OCI-LY3 (cell line): ENCODE data around the gene GALNT1.

Experiments
- H2AFZ ChIP-seq: fragments of 200-600, 300-600 bp; shearing (Covaris generic); 2 replicates; pipeline ENCODE4 v1.6.0; 2014; ENCODE audit warnings: antibody characterized with exemption, low read depth, low read length
- H3K27ac ChIP-seq: fragments of 200-600, 300-600 bp; sonication (generic); 2 replicates; pipeline ENCODE4 v1.5.1; 2014; ENCODE audit warnings: mild to moderate bottlenecking, low read length, moderate library complexity, mixed read lengths
- H3K27me3 ChIP-seq: fragments of 200-600, 300-600 bp; sonication (generic); 2 replicates; pipeline ENCODE4 v1.6.1; 2014; ENCODE audit warnings: low read depth, low read length, mixed read lengths
- H3K36me3 ChIP-seq: fragments of 200-600, 300-600 bp; sonication (generic); replicated peaks from 2 replicates; pipeline ENCODE3; 2014; ENCODE audit warnings: low read depth, low read length, mixed read lengths
- H3K4me1 ChIP-seq: fragments of 300-600, 200-600 bp; sonication (generic); 2 replicates; pipeline ENCODE4 v1.6.1; 2014; ENCODE audit warnings: low read length, mixed read lengths
- H3K4me2 ChIP-seq: fragments of 200-600, 300-600 bp; sonication (generic); 2 replicates; pipeline ENCODE4 v1.6.1; 2014; ENCODE audit warnings: low read length, mixed read lengths
- H3K4me3 ChIP-seq: fragments of 300-600, 200-600 bp; sonication (generic); 2 replicates; pipeline ENCODE4 v1.5.1; 2014; ENCODE audit warnings: antibody characterized with exemption, mild to moderate bottlenecking, low read length, moderate library complexity
- H3K79me2 ChIP-seq: fragments of 300-600, 200-600 bp; shearing (Covaris generic); 2 replicates; pipeline ENCODE4 v1.6.1; 2014; ENCODE audit warnings: mild to moderate bottlenecking, low read length, mixed read lengths
- H3K9ac ChIP-seq: fragments of 300-600, 200-600 bp; shearing (Covaris generic); 2 replicates; pipeline ENCODE4 v1.6.0; 2014; ENCODE audit warnings: mild to moderate bottlenecking, low read length, moderate library complexity
- H3K9me3 ChIP-seq: fragments of 200-600, 300-600 bp; shearing (Covaris generic); 2 replicates; pipeline ENCODE4 v1.6.1; 2014; ENCODE audit warnings: low read length, mixed read lengths; ENCODE audit not compliant: insufficient read depth
- H4K20me1 ChIP-seq: fragments of 200-600, 300-600 bp; sonication (generic); 2 replicates; pipeline ENCODE4 v1.6.1; 2016; ENCODE audit warnings: low read length, mixed read lengths; ENCODE audit not compliant: insufficient read depth
- EZH2phosphoT487 ChIP-seq: fragments of 200-600 bp; shearing (Covaris generic); IDR thresholded peaks from 2 replicates; pipeline ENCODE4 v1.6.1; 2018; ENCODE audit warnings: antibody characterized with exemption, mixed run types, low read depth
- TF ChIP-seq, protein P1 (sequence below): fragments of 200-600, 300-600 bp; sonication (generic); IDR thresholded peaks from 2 replicates; pipeline ENCODE4 v1.5.1; 2014; ENCODE audit warnings: antibody characterized with exemption, low read length, low read depth

Gene GALNT1

GRCh38 chr18:35730691-35731370 lies 149.3 kb downstream of the GALNT1 start:
- H3K4me3 ChIP-seq: no peak overlapping the region
- TF ChIP-seq EZH2phosphoT487: no peak
- H3K4me1 ChIP-seq: no peaks in the 10 kb centered on the region
- no peaks in the 10 kb centered on the region for H3K79me2 ChIP-seq
- no peak overlapping the region for H2AFZ ChIP-seq
- H3K9me3 ChIP-seq: no peaks in the 10 kb centered on the region
- no peak overlapping the region for H3K9ac ChIP-seq
- no peaks in the 10 kb centered on the region for H3K27me3 ChIP-seq
- H3K4me2 ChIP-seq: no peak overlapping the region
- H3K27ac ChIP-seq: no peak overlapping the region
- no peaks in the 10 kb centered on the region for H3K36me3 ChIP-seq
- H4K20me1 ChIP-seq: no peaks in the 10 kb centered on the region

GRCh38 chr18:35731701-35732100 lies 150.2 kb downstream of the GALNT1 start:
- Histone ChIP-seq H2AFZ (no peak overlapping the region), H3K36me3 (no peaks in the 10 kb centered on the region), H3K79me2 (no peaks in the 10 kb centered on the region), H3K27me3 (no peaks in the 10 kb centered on the region), H3K9me3 (no peaks in the 10 kb centered on the region), H3K4me1 (no peaks in the 10 kb centered on the region), H3K4me3 (no peak overlapping the region), H4K20me1 (no peaks in the 10 kb centered on the region), H3K9ac (no peak overlapping the region), H3K4me2 (no peak overlapping the region), H3K27ac (no peak overlapping the region)
- TF ChIP-seq, protein P1, sequence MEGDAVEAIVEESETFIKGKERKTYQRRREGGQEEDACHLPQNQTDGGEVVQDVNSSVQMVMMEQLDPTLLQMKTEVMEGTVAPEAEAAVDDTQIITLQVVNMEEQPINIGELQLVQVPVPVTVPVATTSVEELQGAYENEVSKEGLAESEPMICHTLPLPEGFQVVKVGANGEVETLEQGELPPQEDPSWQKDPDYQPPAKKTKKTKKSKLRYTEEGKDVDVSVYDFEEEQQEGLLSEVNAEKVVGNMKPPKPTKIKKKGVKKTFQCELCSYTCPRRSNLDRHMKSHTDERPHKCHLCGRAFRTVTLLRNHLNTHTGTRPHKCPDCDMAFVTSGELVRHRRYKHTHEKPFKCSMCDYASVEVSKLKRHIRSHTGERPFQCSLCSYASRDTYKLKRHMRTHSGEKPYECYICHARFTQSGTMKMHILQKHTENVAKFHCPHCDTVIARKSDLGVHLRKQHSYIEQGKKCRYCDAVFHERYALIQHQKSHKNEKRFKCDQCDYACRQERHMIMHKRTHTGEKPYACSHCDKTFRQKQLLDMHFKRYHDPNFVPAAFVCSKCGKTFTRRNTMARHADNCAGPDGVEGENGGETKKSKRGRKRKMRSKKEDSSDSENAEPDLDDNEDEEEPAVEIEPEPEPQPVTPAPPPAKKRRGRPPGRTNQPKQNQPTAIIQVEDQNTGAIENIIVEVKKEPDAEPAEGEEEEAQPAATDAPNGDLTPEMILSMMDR: no peak
- no peak for TF ChIP-seq EZH2phosphoT487

DNA sequence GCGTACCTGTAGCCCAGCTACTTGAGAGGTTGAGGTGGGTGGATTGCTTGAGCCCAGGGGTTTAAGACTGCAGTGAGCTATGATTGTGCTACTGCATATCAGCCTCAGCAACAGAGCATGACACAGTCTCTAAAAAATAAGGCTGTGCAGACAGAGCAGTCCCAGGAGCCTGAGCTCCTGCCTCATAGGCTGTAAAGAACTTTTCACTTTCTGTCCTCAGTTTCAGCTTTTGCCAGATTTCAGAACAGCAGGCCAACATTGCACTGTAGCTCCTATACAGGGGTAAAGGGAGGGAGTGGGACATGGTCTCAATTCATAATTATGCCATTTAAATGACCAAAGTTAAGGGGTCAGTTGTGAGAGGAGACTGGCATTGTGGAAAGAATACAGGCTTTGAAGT lies 150.6 kb downstream of the GALNT1 start:
- no peaks in the 10 kb centered on the region for H3K36me3 ChIP-seq
- H3K79me2 ChIP-seq: no peaks in the 10 kb centered on the region
- no peak overlapping the region for H3K4me3 ChIP-seq
- H3K4me2 ChIP-seq: no peak overlapping the region
- H3K9me3 ChIP-seq: no peaks in the 10 kb centered on the region
- H3K27me3 ChIP-seq: no peaks in the 10 kb centered on the region
- H3K27ac ChIP-seq: no peak overlapping the region
- no peaks in the 10 kb centered on the region for H3K4me1 ChIP-seq
- no peak overlapping the region for H2AFZ ChIP-seq
- no peaks in the 10 kb centered on the region for H4K20me1 ChIP-seq
- H3K9ac ChIP-seq: no peak overlapping the region
- TF ChIP-seq EZH2phosphoT487: no peak
- TF ChIP-seq, protein P1: no peak

- no peak overlapping the region for H3K27ac ChIP-seq
- no peaks in the 10 kb centered on the region for H3K36me3 ChIP-seq
- H4K20me1 ChIP-seq: no peaks in the 10 kb centered on the region
- no peaks in the 10 kb centered on the region for H3K4me1 ChIP-seq
- H3K79me2 ChIP-seq: no peaks in the 10 kb centered on the region
- H3K9ac ChIP-seq: no peak overlapping the region
- H3K4me2 ChIP-seq: no peak overlapping the region
- H2AFZ ChIP-seq: no peak overlapping the region
- TF ChIP-seq, protein P1: no peak
- no peak for TF ChIP-seq EZH2phosphoT487
- no peak overlapping the region for H3K4me3 ChIP-seq
- H3K27me3 ChIP-seq: no peaks in the 10 kb centered on the region
- no peaks in the 10 kb centered on the region for H3K9me3 ChIP-seq
Observed at GRCh38 chr18:35732636-35733035, 151.1 kb downstream of the GALNT1 start.
